Muscle of back (tissue), 11 donors: ENCODE measurements around the gene NAPSA. TPM values are rescaled to one million over a fixed set of nuclear protein-coding genes. Genes with fewer than 3 reads are reported as not detected.
"Not testable (repeated sequence)": the region's sequence is repeated elsewhere in the genome, so short reads cannot be mapped to it uniquely, and the experiment has no call there.

ENCODE experiments used
- DNase-seq, 3 donors: peaks; one replicate each; pipeline versions ENCODE4 v3.0.0 to v3.0.0-alpha.2; 2013
- polyA plus RNA-seq, 10 donors: library from polyadenylated mRNA; unstranded; fragments of 120-200 nt; gene quantifications; one replicate each; pipeline ENCODE4 v1.2.1, GENCODE V29; 2013; ENCODE audit not compliant: insufficient read length in 10 of 10

Gene NAPSA
- polyA plus RNA-seq, 10 donors: 0.27 to 1.9 (median 0.60) TPM

GRCh38 chr19:50331221-50331993 is 34.0 kb downstream of the NAPSA start:
- no peak for DNase-seq

GRCh38 chr19:50330365-50331078 is 34.9 kb downstream of the NAPSA start:
- peak; percentile 15 to 75 (median 65) for DNase-seq

GRCh38 chr19:50329926-50330294 is 35.5 kb downstream of the NAPSA start:
- not testable (repeated sequence) for DNase-seq

GRCh38 chr19:50329146-50329925 is 36.1 kb downstream of the NAPSA start, which contains the start of gene KCNC3:
Gene KCNC3 (minus strand): TSS chr19:50329377. CDS start chr19:50329082, 295 bp downstream.
- DNase-seq: peak; percentile 94 to 96 (median 95)

GRCh38 chr19:50328873-50329145 is 36.6 kb downstream of the NAPSA start:
- DNase-seq: no peak

GRCh38 chr19:50328224-50328872 is 37.1 kb downstream of the NAPSA start:
- DNase-seq: no peak

GRCh38 chr19:50327461-50328223 is 37.8 kb downstream of the NAPSA start:
- no peak for DNase-seq

GRCh38 chr19:50327013-50327412 is 38.4 kb downstream of the NAPSA start:
- DNase-seq: no peak

GRCh38 chr19:50326101-50326664 is 39.3 kb downstream of the NAPSA start:
- DNase-seq: no peak

- DNase-seq: peak; percentile 47 to 73 (median 56)
These were observed 39.9 kb downstream of the NAPSA start for GRCh38 chr19:50325310-50326100.

GRCh38 chr19:50324331-50324730 is 41.1 kb downstream of the NAPSA start:
- DNase-seq: no peak

GRCh38 chr19:50323782-50324133 is 41.7 kb downstream of the NAPSA start:
- DNase-seq: no peak

GRCh38 chr19:50322931-50323781 is 42.3 kb downstream of the NAPSA start:
- no peak for DNase-seq

- DNase-seq: no peak
These were observed 43.2 kb downstream of the NAPSA start for GRCh38 chr19:50322234-50322633.

GRCh38 chr19:50321831-50322230 is 43.6 kb downstream of the NAPSA start:
- no peak for DNase-seq

GRCh38 chr19:50320596-50320995 is 44.8 kb downstream of the NAPSA start:
- DNase-seq: no peak

- no peak for DNase-seq
These were observed 45.4 kb downstream of the NAPSA start for GRCh38 chr19:50320051-50320450.

- no peak for DNase-seq
These were observed 46.3 kb downstream of the NAPSA start for GRCh38 chr19:50319156-50319555.

GRCh38 chr19:50318438-50318837 is 47.0 kb downstream of the NAPSA start:
- no peak for DNase-seq
